A549 (cell line): Measurements from ENCODE around the gene HSPG2. TPM values are rescaled to one million over a fixed set of nuclear protein-coding genes. Genes with fewer than 3 reads are reported as not detected.
A peak's percentile ranks its signal among the peaks of the same experiment; 100 is the strongest.

Experiments used
- ATAC-seq, 2 experiments: fragments of 200-7000 bp in 1 of 2; fragments of >200 bp in 1 of 2; cut with Nextera tagmentation in 1 of 2; cut with Tn5 transposase in 1 of 2; 3 replicates each; pipeline versions ENCODE4 v1.8.0 to v1.9.1; 2018 to 2020; ENCODE audit warnings: mild to moderate bottlenecking in 1 of 2, moderate library complexity in 1 of 2
- CTCF ChIA-PET: fragments of 300-600 bp; sonication (Branson Sonifier 250); formaldehyde crosslinking; extraction: SDS; loops from one replicate; lab custom pipeline; 2021; ENCODE audit warnings: antibody characterized with exemption, inconsistent platforms; lab: Yijun Ruan, JAX
- POLR2A ChIA-PET: fragments of 350-600 bp; formaldehyde crosslinking; extraction: SDS; loops from one replicate; lab custom pipeline; 2021; ENCODE audit warnings: antibody characterized with exemption, inconsistent platforms; lab: Yijun Ruan, JAX
- DNase-seq, 2 experiments: peaks; one replicate each; pipeline versions ENCODE4 v3.0.0 to v3.0.0-alpha.2; 2011 to 2016; ENCODE audit warnings: low read depth in 1 of 2, low spot score in 1 of 2
- FAIRE-seq: peaks from 2 replicates; lab custom pipeline; 2011; peaks lifted over from hg19 to GRCh38; lab: Jason Lieb, UNC
- H3K27ac ChIP-seq, 2 experiments: fragments of >200 bp; sonication (Bioruptor Twin); formaldehyde crosslinking; 3 replicates each; pipeline ENCODE4 v1.5.1; 2016 to 2017
- H3K4me1 ChIP-seq: fragments of >200 bp; sonication (Bioruptor Twin); formaldehyde crosslinking; 3 replicates; pipeline ENCODE4 v1.6.1; 2016
- H3K4me2 ChIP-seq: fragments of >200 bp; sonication (Bioruptor Twin); formaldehyde crosslinking; 3 replicates; pipeline ENCODE4 v1.6.1; 2016
- H3K4me3 ChIP-seq: fragments of >200 bp; sonication (Bioruptor Twin); formaldehyde crosslinking; 3 replicates; pipeline ENCODE4 v1.5.1; 2016
- H3K9me3 ChIP-seq: fragments of >200 bp; sonication (Bioruptor Twin); formaldehyde crosslinking; 3 replicates; pipeline ENCODE4 v1.6.1; 2016
- ATOH8 ChIP-seq: fragments of 250-450 bp; sonication (Bioruptor Pico); IDR thresholded peaks from 2 replicates; pipeline ENCODE4 v1.5.0; 2020; ENCODE audit warnings: low read depth, mild to moderate bottlenecking, moderate library complexity
- CEBPB ChIP-seq, 2 experiments: fragments of >200 bp in 1 of 2; sonication (Bioruptor Twin) in 1 of 2; formaldehyde crosslinking in 1 of 2; IDR thresholded peaks; 2 replicates each; pipeline ENCODE4 v1.6.1; 2012 to 2016
- CHD2 ChIP-seq: fragments of 150-350 bp; IDR thresholded peaks from 2 replicates; pipeline ENCODE4 v1.6.1; 2014; ENCODE audit warnings: low read length; ENCODE audit not compliant: partially characterized antibody
- CHD4 ChIP-seq: fragments of 200-600 bp; sonication (generic); IDR thresholded peaks from 2 replicates; pipeline ENCODE4 v1.6.1; 2016; ENCODE audit warnings: antibody characterized with exemption, mild to moderate bottlenecking, borderline replicate concordance
- EHF ChIP-seq: fragments of 250-450 bp; sonication (Bioruptor Pico); IDR thresholded peaks from 2 replicates; pipeline ENCODE4 v1.5.0; 2020; ENCODE audit warnings: mild to moderate bottlenecking
- ESRRA ChIP-seq: fragments of 150-350 bp; IDR thresholded peaks from 2 replicates; pipeline ENCODE4 v1.6.1; 2014; ENCODE audit warnings: mild to moderate bottlenecking, low read length, borderline replicate concordance
- FOSL2 ChIP-seq, 2 experiments: fragments of 450-650 bp in 1 of 2; fragments of >200 bp in 1 of 2; sonication (Bioruptor Twin) in 1 of 2; formaldehyde crosslinking; IDR thresholded peaks; 2 replicates each; pipeline versions ENCODE4 v1.5.0 to v1.6.1; 2016 to 2020; ENCODE audit warnings: mild to moderate bottlenecking in 1 of 2, moderate library complexity in 1 of 2
- HEYL ChIP-seq: fragments of 250-450 bp; sonication (Bioruptor Pico); IDR thresholded peaks from 2 replicates; pipeline ENCODE4 v1.8.0; 2021; ENCODE audit warnings: mild to moderate bottlenecking, moderate library complexity
- JUN ChIP-seq, 2 experiments: fragments of >200 bp; sonication (Bioruptor Twin); formaldehyde crosslinking; IDR thresholded peaks; 2 replicates in 1 of 2; 3 replicates in 1 of 2; pipeline ENCODE4 v1.6.1; 2016 to 2017
- KDM1A ChIP-seq: fragments of 200-600 bp; sonication (generic); IDR thresholded peaks from 2 replicates; pipeline ENCODE4 v1.6.1; 2016; ENCODE audit warnings: low read depth, mild to moderate bottlenecking
- MAFK ChIP-seq: fragments of 450-650 bp; IDR thresholded peaks from 2 replicates; pipeline ENCODE4 v1.6.1; 2014; ENCODE audit not compliant: partially characterized antibody
- MAZ ChIP-seq: fragments of 150-350 bp; IDR thresholded peaks from 2 replicates; pipeline ENCODE4 v1.6.1; 2014; ENCODE audit warnings: antibody characterized with exemption, low read depth, low read length, borderline replicate concordance
- MYC ChIP-seq: IDR thresholded peaks from 2 replicates; pipeline ENCODE4 v1.6.1; 2012; ENCODE audit warnings: mild to moderate bottlenecking, inconsistent platforms, low read length, improper control_type of control experiment, borderline replicate concordance
- NFE2L2 ChIP-seq: fragments of 150-350 bp; conservative IDR thresholded peaks from 2 replicates; pipeline ENCODE4 v1.6.1; 2014; ENCODE audit warnings: low read length
- PBX3 ChIP-seq: IDR thresholded peaks from 2 replicates; pipeline ENCODE4 v1.6.1; 2012
- PHF8 ChIP-seq: fragments of 200-600 bp; sonication (generic); IDR thresholded peaks from 2 replicates; pipeline ENCODE4 v1.6.1; 2016; ENCODE audit warnings: low read depth, mild to moderate bottlenecking, antibody characterized with exemption, moderate library complexity, borderline replicate concordance
- POLR2A ChIP-seq: IDR thresholded peaks from 2 replicates; pipeline ENCODE4 v1.6.1; 2012; ENCODE audit warnings: mild to moderate bottlenecking, low read length
- POLR2AphosphoS2 ChIP-seq: conservative IDR thresholded peaks from 2 replicates; pipeline ENCODE4 v1.6.1; 2012; ENCODE audit warnings: low read length, improper control_type of control experiment, inconsistent platforms
- RARB ChIP-seq: fragments of 250-450 bp; sonication (Bioruptor Pico); IDR thresholded peaks from 2 replicates; pipeline ENCODE4 v1.8.0; 2021; ENCODE audit warnings: mild to moderate bottlenecking, moderate library complexity
- RCOR1 ChIP-seq: fragments of 150-350 bp; IDR thresholded peaks from 2 replicates; pipeline ENCODE4 v1.6.1; 2014; ENCODE audit warnings: antibody characterized with exemption, low read length, low read depth
- RFX5 ChIP-seq: fragments of 450-650 bp; IDR thresholded peaks from 2 replicates; pipeline ENCODE4 v1.7.1; 2014; ENCODE audit warnings: antibody characterized with exemption, mild to moderate bottlenecking, moderate library complexity
- SMC3 ChIP-seq: fragments of >200 bp; sonication (Bioruptor Twin); formaldehyde crosslinking; IDR thresholded peaks from 3 replicates; pipeline ENCODE4 v1.6.1; 2018; ENCODE audit warnings: inconsistent platforms
- TFCP2L1 ChIP-seq: fragments of 250-450 bp; sonication (Bioruptor Pico); IDR thresholded peaks from 2 replicates; pipeline ENCODE4 v1.5.0; 2021; ENCODE audit warnings: mild to moderate bottlenecking
- WGBS: methylation state at CpG from one replicate; pipeline ENCODE4 v1.1.6; 2017; ENCODE audit errors: missing lambda C conversion rate; 5-methylcytosine and 5-hydroxymethylcytosine counted together
- polyA plus RNA-seq, 4 experiments: library from polyadenylated mRNA; depleted of rRNA in 3 of 4; stranded (reverse); fragments of >200 nt; fragmentation: RNase III in 1 of 4; extraction: RNeasy Plus Mini Kit Qiagen cat#74134 plus additional on column Dnase treatment in 1 of 4; gene quantifications; 2 replicates in 3 of 4; 3 replicates in 1 of 4; pipeline ENCODE4 v1.2.3, GENCODE V29; 2011 to 2017
- TF ChIP-seq, protein P1 (sequence below): IDR thresholded peaks from 2 replicates; pipeline ENCODE4 v1.6.1; 2012; ENCODE audit warnings: low read depth, borderline replicate concordance
- TF ChIP-seq, protein P2 (sequence below): IDR thresholded peaks from 2 replicates; pipeline ENCODE4 v1.6.1; 2012

HSPG2 gene
- polyA plus RNA-seq, 2 of the 4 experiments (the other 2 are of a cell fraction) = 7.0 to 42.7 TPM

- no peak for ATAC-seq
These were observed 30.7 kb downstream of the HSPG2 start for GRCh38 chr1:21906173-21907078.

GRCh38 chr1:21904704-21905520 is 32.2 kb downstream of the HSPG2 start:
- Histone ChIP-seq H3K9me3 (no peaks in the 10 kb centered on the region), H3K4me2 (no peak overlapping the region), H3K4me3 (no peak overlapping the region), H3K4me1 (peaks cover 19% of the 10 kb centered on the region; the same call in 2 of the 3 replicates), H3K27ac (0 out of 6 replicates have a peak overlapping the region, but pooled peaks of 1 of the 2 experiments have one; percentile 36)
- TF ChIP-seq RCOR1 (no peak), TFCP2L1 (CRISPR knock-in tag) (no peak), FOSL2 (IDR thresholded peaks at IDR 0.05) (no peak), FOSL2 (CRISPR knock-in tag; IDR thresholded peaks at IDR 0.05) (no peak), SMC3 (no peak), ESRRA (no peak), EHF (CRISPR knock-in tag) (no peak), MAFK (no peak), JUN (IDR thresholded peaks at IDR 0.05) (no peak), MAZ (no peak)
- FAIRE-seq = no peak
- DNase-seq = peak in 1 of 2 experiments; percentile 67
- ATAC-seq = peak; percentile 19 to 38; a peak in 3 of 6 replicates
- ChIA-PET CTCF (no interaction called here), POLR2A (no interaction called here)
- 87% methylated on average over 19 of the region's 22 CpGs for WGBS

More at GRCh38 chr1:21906173-21907078, 30.7 kb downstream of the HSPG2 start:
- ChIA-PET CTCF (interaction anchor here (0.9 kb wide), 1 partner anchor 13 kb away, joined by 3 read pairs; no protein-coding TSS in a partner anchor), POLR2A (interaction anchor here (0.7 kb wide), 2 partner anchors 15 to 503 kb away, joined by 3 to 4 read pairs; no protein-coding TSS in a partner anchor)
- Histone ChIP-seq H3K4me3 (no peak overlapping the region), H3K27ac (no peak overlapping the region), H3K4me2 (no peak overlapping the region), H3K9me3 (no peaks in the 10 kb centered on the region)
- DNase-seq = no peak
- WGBS = 91% methylated on average over 14 of the region's 21 CpGs
- TF ChIP-seq, protein P1, sequence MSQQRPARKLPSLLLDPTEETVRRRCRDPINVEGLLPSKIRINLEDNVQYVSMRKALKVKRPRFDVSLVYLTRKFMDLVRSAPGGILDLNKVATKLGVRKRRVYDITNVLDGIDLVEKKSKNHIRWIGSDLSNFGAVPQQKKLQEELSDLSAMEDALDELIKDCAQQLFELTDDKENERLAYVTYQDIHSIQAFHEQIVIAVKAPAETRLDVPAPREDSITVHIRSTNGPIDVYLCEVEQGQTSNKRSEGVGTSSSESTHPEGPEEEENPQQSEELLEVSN = no peak
- TF ChIP-seq PHF8 (no peak), CHD2 (no peak), POLR2AphosphoS2 (no peak), CEBPB (IDR thresholded peaks at IDR 0.05) (peak in 1 of 2 experiments; percentile 43; a peak in 2 of 4 replicates), MYC (no peak), POLR2A (no peak)
- TF ChIP-seq, all 56 proteins: peak for 1
- peaks cover 34% of the 10 kb centered on the region for H3K4me1 ChIP-seq
- FAIRE-seq = no peak

- Histone ChIP-seq H3K27ac (0 out of 6 replicates have a peak overlapping the region, but pooled peaks of 1 of the 2 experiments have one; percentile 36), H3K4me2 (no peak overlapping the region), H3K4me1 (peaks cover 14% of the 10 kb centered on the region; the same call in 2 of the 3 replicates), H3K4me3 (no peak overlapping the region), H3K9me3 (no peaks in the 10 kb centered on the region)
- ChIA-PET POLR2A (no interaction called here), CTCF (no interaction called here)
- WGBS = 81% methylated on average over 5 of the region's 6 CpGs
- no peak for TF ChIP-seq ATOH8 (CRISPR knock-in tag)
- no peak for TF ChIP-seq FOSL2 (IDR thresholded peaks at IDR 0.05)
- no peak for TF ChIP-seq FOSL2 (CRISPR knock-in tag; IDR thresholded peaks at IDR 0.05)
- no peak for TF ChIP-seq RARB (CRISPR knock-in tag)
- TF ChIP-seq NFE2L2 = no peak
- no peak for TF ChIP-seq HEYL (CRISPR knock-in tag)
- no peak for TF ChIP-seq RFX5
- no peak for TF ChIP-seq POLR2AphosphoS2
- TF ChIP-seq CHD4 = no peak
- no peak for TF ChIP-seq PBX3
- TF ChIP-seq, protein P2, sequence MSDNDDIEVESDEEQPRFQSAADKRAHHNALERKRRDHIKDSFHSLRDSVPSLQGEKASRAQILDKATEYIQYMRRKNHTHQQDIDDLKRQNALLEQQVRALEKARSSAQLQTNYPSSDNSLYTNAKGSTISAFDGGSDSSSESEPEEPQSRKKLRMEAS = no peak
- TF ChIP-seq JUN (IDR thresholded peaks at IDR 0.05) = no peak
- no peak for TF ChIP-seq KDM1A
- no peak for FAIRE-seq
- no peak for DNase-seq
- peak in 1 of 2 experiments; percentile 9; a peak in 1 of 6 replicates for ATAC-seq
These were observed 32.7 kb downstream of the HSPG2 start for GRCh38 chr1:21904454-21904703.
